OCI-LY1 (cell line): ENCODE results near the gene TGFBR3L.

ENCODE experiments used
- H2AFZ ChIP-seq: fragments of 200-600 bp; sonication (generic), shearing (Covaris generic); 2 replicates; pipeline ENCODE4 v1.6.0; 2014; ENCODE audit warnings: antibody characterized with exemption, mild to moderate bottlenecking, low read length
- H3F3A ChIP-seq: fragments of 200-600 bp; sonication (generic), shearing (Covaris generic); 2 replicates; pipeline ENCODE4 v1.6.0; 2014; ENCODE audit warnings: mild to moderate bottlenecking, antibody characterized with exemption, low read length, moderate library complexity; ENCODE audit not compliant: insufficient read depth
- H3K27ac ChIP-seq: fragments of 200-600 bp; sonication (generic); 2 replicates; pipeline ENCODE4 v1.5.1; 2014; ENCODE audit warnings: low read length, mixed run types, mild to moderate bottlenecking, low read depth; ENCODE audit not compliant: poor library complexity, severe bottlenecking
- H3K27me3 ChIP-seq: fragments of 200-600 bp; sonication (generic); 2 replicates; pipeline ENCODE4 v1.6.0; 2014; ENCODE audit warnings: antibody characterized with exemption, mild to moderate bottlenecking, low read length, moderate library complexity; ENCODE audit not compliant: insufficient read depth
- H3K36me3 ChIP-seq: fragments of 200-600 bp; sonication (generic); 2 replicates; pipeline ENCODE4 v1.6.1; 2014; ENCODE audit warnings: mild to moderate bottlenecking, antibody characterized with exemption, low read length, moderate library complexity, mixed read lengths; ENCODE audit not compliant: insufficient read depth
- H3K4me1 ChIP-seq: fragments of 200-600 bp; sonication (generic); 2 replicates; pipeline ENCODE4 v1.5.1; 2014; ENCODE audit warnings: mild to moderate bottlenecking, low read length, moderate library complexity; ENCODE audit not compliant: insufficient read depth, severe bottlenecking
- H3K4me2 ChIP-seq: fragments of 200-600 bp; sonication (generic), shearing (Covaris generic); 2 replicates; pipeline ENCODE4 v1.6.1; 2014; ENCODE audit warnings: low read length
- H3K4me3 ChIP-seq: fragments of 200-600 bp; sonication (generic); 2 replicates; pipeline ENCODE4 v1.5.1; 2014; ENCODE audit warnings: low read length, low read depth, mild to moderate bottlenecking, mixed read lengths; ENCODE audit not compliant: poor library complexity, severe bottlenecking
- H3K79me2 ChIP-seq: fragments of 200-600 bp; shearing (Covaris generic); 2 replicates; pipeline ENCODE4 v1.6.1; 2016; ENCODE audit warnings: mixed run types, low read length, mixed read lengths; ENCODE audit not compliant: insufficient read depth
- H3K9ac ChIP-seq: fragments of 200-600 bp; sonication (generic), shearing (Covaris generic); 2 replicates; pipeline ENCODE4 v1.6.1; 2014; ENCODE audit warnings: mild to moderate bottlenecking, low read length, mixed read lengths
- H3K9me2 ChIP-seq: fragments of 200-600 bp; sonication (generic), shearing (Covaris generic); 2 replicates; pipeline ENCODE4 v1.6.1; 2014; ENCODE audit warnings: low read depth, mild to moderate bottlenecking, low read length, mixed read lengths
- H3K9me3 ChIP-seq: fragments of 200-600 bp; shearing (Covaris generic); 2 replicates; pipeline ENCODE4 v1.6.1; 2014; ENCODE audit warnings: low read length, mixed read lengths
- H4K20me1 ChIP-seq: fragments of 200-600 bp; sonication (generic), shearing (Covaris generic); 2 replicates; pipeline ENCODE4 v1.6.0; 2016; ENCODE audit warnings: mild to moderate bottlenecking, low read length; ENCODE audit not compliant: insufficient read depth
- EZH2 ChIP-seq: fragments of 200-600 bp; sonication (generic), shearing (Covaris generic); IDR thresholded peaks from 2 replicates; pipeline ENCODE4 v1.8.0; 2017; ENCODE audit warnings: borderline replicate concordance, mixed run types, mild to moderate bottlenecking, antibody characterized with exemption, low read length, moderate library complexity, mixed read lengths
- TF ChIP-seq, protein P1 (sequence below): fragments of 200-600 bp; sonication (generic), shearing (Covaris generic); IDR thresholded peaks from 2 replicates; pipeline ENCODE4 v1.5.1; 2017; ENCODE audit warnings: mild to moderate bottlenecking, antibody characterized with exemption, low read length, moderate library complexity, mixed read lengths

The TGFBR3L gene

DNA sequence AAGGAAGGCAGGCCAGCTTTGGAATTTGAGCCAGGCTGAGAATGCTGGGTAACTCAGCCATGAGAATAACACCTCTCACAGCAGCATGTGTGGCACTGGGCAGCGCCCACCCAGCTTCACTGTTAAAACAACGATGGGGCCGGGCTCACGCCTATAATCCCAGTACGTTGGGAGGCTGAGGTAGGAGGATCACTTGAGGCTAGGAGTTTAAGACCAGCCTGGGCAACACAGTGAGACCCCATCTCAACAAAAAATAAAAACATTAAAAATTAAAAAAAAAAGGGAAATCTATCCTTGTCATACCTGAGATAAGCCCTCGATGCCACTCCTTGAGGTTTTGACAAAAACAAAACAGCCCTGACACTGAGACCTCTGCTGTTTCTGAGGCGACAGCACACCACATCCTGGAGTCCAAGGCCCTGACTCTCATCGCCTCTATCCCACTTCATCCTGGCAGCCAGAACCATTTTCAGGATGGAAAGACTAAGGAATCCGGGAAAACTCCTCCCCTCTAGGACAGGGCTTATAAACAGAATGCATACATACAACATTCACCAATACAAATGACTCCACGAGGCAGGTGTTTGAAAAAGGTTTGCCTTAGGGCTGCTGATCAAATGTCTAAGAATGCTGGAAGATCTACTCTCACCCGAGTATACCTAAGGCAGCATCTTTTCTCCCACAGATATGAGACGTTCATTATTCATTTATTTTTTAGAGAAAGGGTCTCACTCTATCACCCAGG is 51.5 kb downstream of the TGFBR3L start:
- no peaks in the 10 kb centered on the region for H3K27me3 ChIP-seq
- no peak overlapping the region for H3K27ac ChIP-seq
- no peaks in the 10 kb centered on the region for H3K4me1 ChIP-seq
- no peak overlapping the region for H3K9ac ChIP-seq
- H3K9me3 ChIP-seq: no peaks in the 10 kb centered on the region
- H3K9me2 ChIP-seq: no peaks in the 10 kb centered on the region
- no peaks in the 10 kb centered on the region for H3K79me2 ChIP-seq
- peaks cover 90% of the 10 kb centered on the region for H3K36me3 ChIP-seq
- no peak for TF ChIP-seq EZH2
- TF ChIP-seq, protein P1, sequence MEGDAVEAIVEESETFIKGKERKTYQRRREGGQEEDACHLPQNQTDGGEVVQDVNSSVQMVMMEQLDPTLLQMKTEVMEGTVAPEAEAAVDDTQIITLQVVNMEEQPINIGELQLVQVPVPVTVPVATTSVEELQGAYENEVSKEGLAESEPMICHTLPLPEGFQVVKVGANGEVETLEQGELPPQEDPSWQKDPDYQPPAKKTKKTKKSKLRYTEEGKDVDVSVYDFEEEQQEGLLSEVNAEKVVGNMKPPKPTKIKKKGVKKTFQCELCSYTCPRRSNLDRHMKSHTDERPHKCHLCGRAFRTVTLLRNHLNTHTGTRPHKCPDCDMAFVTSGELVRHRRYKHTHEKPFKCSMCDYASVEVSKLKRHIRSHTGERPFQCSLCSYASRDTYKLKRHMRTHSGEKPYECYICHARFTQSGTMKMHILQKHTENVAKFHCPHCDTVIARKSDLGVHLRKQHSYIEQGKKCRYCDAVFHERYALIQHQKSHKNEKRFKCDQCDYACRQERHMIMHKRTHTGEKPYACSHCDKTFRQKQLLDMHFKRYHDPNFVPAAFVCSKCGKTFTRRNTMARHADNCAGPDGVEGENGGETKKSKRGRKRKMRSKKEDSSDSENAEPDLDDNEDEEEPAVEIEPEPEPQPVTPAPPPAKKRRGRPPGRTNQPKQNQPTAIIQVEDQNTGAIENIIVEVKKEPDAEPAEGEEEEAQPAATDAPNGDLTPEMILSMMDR: no peak
- H3K4me3 ChIP-seq: no peak overlapping the region
- H3K4me2 ChIP-seq: no peak overlapping the region
- no peaks in the 10 kb centered on the region for H3F3A ChIP-seq
- no peaks in the 10 kb centered on the region for H4K20me1 ChIP-seq
- H2AFZ ChIP-seq: no peak overlapping the region

DNA sequence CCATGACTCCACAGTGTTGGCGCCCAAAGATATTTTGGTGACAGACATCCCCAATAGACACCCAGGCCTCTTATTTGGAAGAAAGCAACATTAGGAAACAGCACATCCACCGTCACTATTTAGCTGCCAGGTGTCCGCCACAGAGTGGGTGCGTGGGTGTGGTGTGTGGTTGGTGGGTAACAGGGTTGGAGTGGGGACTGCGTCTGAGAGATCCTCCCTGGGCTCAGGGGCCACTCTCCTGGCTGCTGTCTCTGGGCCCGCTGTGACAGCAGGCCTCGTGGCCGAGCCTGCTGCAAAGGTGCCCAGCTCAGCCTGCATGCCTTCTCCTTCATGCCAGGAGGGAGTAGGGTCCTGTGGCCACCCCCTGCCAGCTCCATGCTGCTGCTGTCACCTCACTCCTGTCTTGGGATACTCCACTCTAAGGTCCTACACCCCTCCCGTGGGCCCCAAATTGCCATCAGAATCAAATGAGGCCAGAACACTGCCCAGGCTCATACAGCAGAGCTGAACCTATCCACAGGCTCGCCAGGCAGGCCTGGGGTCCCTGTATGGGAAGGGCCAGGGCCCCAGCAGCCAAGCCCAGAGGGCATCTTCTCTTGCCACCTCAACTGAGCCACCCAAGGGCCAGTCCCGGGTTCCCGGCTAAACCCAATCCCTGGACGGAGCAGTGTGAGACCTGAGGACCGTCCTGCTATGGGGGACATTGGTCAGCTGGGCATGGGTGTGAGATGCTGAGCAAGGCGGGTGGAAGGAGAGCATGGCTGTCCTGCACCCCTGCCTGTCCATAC is 53.6 kb downstream of the TGFBR3L start:
- H3F3A ChIP-seq: no peaks in the 10 kb centered on the region
- H3K9me2 ChIP-seq: no peaks in the 10 kb centered on the region
- H3K4me1 ChIP-seq: no peaks in the 10 kb centered on the region
- H3K4me2 ChIP-seq: no peak overlapping the region
- no peak overlapping the region for H3K9ac ChIP-seq
- H3K27ac ChIP-seq: no peak overlapping the region
- H3K4me3 ChIP-seq: no peak overlapping the region
- no peaks in the 10 kb centered on the region for H3K9me3 ChIP-seq
- no peaks in the 10 kb centered on the region for H4K20me1 ChIP-seq
- H2AFZ ChIP-seq: no peak overlapping the region
- H3K27me3 ChIP-seq: no peaks in the 10 kb centered on the region
- no peaks in the 10 kb centered on the region for H3K79me2 ChIP-seq
- peaks cover 74% of the 10 kb centered on the region for H3K36me3 ChIP-seq
- TF ChIP-seq EZH2: no peak
- TF ChIP-seq, protein P1: no peak
